ENCODE data around the gene RTP5.

- no peak for TF ChIP-seq CTCF (IDR thresholded peaks at IDR 0.05)
- peak in 1 of 3 donors; percentile 19 for TF ChIP-seq POLR2A (IDR thresholded peaks at IDR 0.05)
Observed at GRCh38 chr2:241885291-241885945, 15.9 kb downstream of the RTP5 start.

Measured in body of pancreas (tissue), 4 donors.